Naive B cell (primary cell): ENCODE data around the gene ZNF48. TPM values are rescaled to one million over a fixed set of nuclear protein-coding genes. Genes with fewer than 3 reads are reported as not detected.

ENCODE experiments used
- ATAC-seq, 2 donors: fragments of 150-1000 bp; cut with Tn5 transposase; 2 replicates each; pipeline ENCODE4 v1.10.0; 2021; ENCODE audit warnings: low read depth in 2 of 2, mild to moderate bottlenecking in 2 of 2, moderate library complexity in 2 of 2
- DNase-seq: peaks from one replicate; pipeline ENCODE4 v3.0.0; 2022
- H3K27ac Mint-ChIP-seq, 6 donors: one replicate each; pipeline ENCODE4 v1.8.0; 2020 to 2022; ENCODE audit warnings: mild to moderate bottlenecking in 6 of 6, mixed read lengths in 6 of 6, moderate library complexity in 5 of 6, inconsistent platforms in 2 of 6
- H3K27me3 Mint-ChIP-seq, 3 donors: one replicate each; pipeline ENCODE4 v1.8.0; 2021 to 2022; ENCODE audit warnings: mixed read lengths in 3 of 3, mild to moderate bottlenecking in 1 of 3
- H3K36me3 Mint-ChIP-seq, 2 donors: one replicate each; pipeline ENCODE4 v1.8.0; 2020 to 2022; ENCODE audit warnings: mixed read lengths in 2 of 2, inconsistent platforms in 1 of 2, mild to moderate bottlenecking in 1 of 2
- H3K4me1 Mint-ChIP-seq, 3 donors: one replicate each; pipeline ENCODE4 v1.8.0; 2020 to 2022; ENCODE audit warnings: mixed read lengths in 3 of 3, inconsistent platforms in 1 of 3, mild to moderate bottlenecking in 1 of 3, moderate library complexity in 1 of 3
- H3K4me3 Mint-ChIP-seq, 8 donors: one replicate each; pipeline ENCODE4 v1.8.0; 2020 to 2022; ENCODE audit warnings: mild to moderate bottlenecking in 8 of 8, mixed read lengths in 8 of 8, moderate library complexity in 8 of 8, inconsistent platforms in 2 of 8
- H3K9me3 Mint-ChIP-seq, 7 donors: one replicate each; pipeline ENCODE4 v1.8.0; 2020 to 2022; ENCODE audit warnings: mixed read lengths in 7 of 7, mild to moderate bottlenecking in 5 of 7, inconsistent platforms in 2 of 7, moderate library complexity in 1 of 7
- polyA plus RNA-seq, 6 donors: library from polyadenylated mRNA; unstranded; fragments of 300-500 nt; fragmentation: Illumina TruSeq; gene quantifications; one replicate each; pipeline ENCODE4 v1.2.3, GENCODE V29; 2021; ENCODE audit warnings: low read depth in 6 of 6

Gene ZNF48
- polyA plus RNA-seq, 6 donors from 2014 or later = 3.4 to 9.9 (median 7.0) TPM

GRCh38 chr16:30447512-30448226, 52.4 kb downstream of the ZNF48 start:
- H3K27ac Mint-ChIP-seq = no peak overlapping the region
- peak overlapping the region in 4 of 8 donors; percentile 25 to 88 (median 48) for H3K4me3 Mint-ChIP-seq
- H3K4me1 Mint-ChIP-seq = peaks cover 41 to 63% (median 54%) of the 10 kb centered on the region in 3 donors
- peaks cover 8 to 12% of the 10 kb centered on the region in 2 donors for H3K36me3 Mint-ChIP-seq
- no peak for DNase-seq
- no peaks in the 10 kb centered on the region for H3K9me3 Mint-ChIP-seq
- ATAC-seq = no peak
- H3K27me3 Mint-ChIP-seq = no peaks in the 10 kb centered on the region

DNA sequence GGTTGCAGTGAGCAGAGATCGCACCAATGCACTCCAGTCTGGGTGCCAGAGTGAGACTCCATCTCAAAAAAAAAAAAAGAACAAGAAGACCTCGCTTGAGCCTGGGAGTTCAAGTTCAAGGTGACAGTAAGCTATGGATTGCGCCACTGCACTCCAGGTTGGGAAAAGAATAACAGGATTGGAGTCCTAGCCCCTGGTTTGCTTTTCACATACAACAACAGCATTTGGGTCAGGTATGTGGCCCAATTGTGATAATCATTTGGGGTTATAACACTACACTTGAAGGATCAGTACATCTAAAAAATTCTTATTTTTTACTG, 53.9 kb downstream of the ZNF48 start:
- Mint-ChIP-seq H3K9me3 (no peaks in the 10 kb centered on the region), H3K4me1 (peaks cover 35 to 60% (median 47%) of the 10 kb centered on the region in 3 donors), H3K4me3 (no peak overlapping the region), H3K27me3 (no peaks in the 10 kb centered on the region), H3K27ac (no peak overlapping the region), H3K36me3 (peaks cover 0 to under 1% of the 10 kb centered on the region in 2 donors)
- no peak for DNase-seq
- ATAC-seq = no peak

Other genes starting within 250 kb of the ZNF48 start
- gene CORO1A, start 211.8 kb upstream of the ZNF48 start, polyA plus RNA-seq = 1,000 to 10,000 TPM in 5 of 6 donors, 100 to 1,000 TPM in 1; 945 to 1,368 (median 1,199) TPM
- 100 to 1,000 TPM; 121 to 238 (median 189) TPM for gene BOLA2B, start 201.8 kb upstream of the ZNF48 start, polyA plus RNA-seq
- gene SLX1A, start 201.5 kb upstream of the ZNF48 start, polyA plus RNA-seq = 10 to 100 TPM; 52.4 to 71.2 (median 65.2) TPM
- gene SULT1A3, start 196.2 kb upstream of the ZNF48 start, polyA plus RNA-seq = 1 to 10 TPM in 3 of 6 donors, under 1 TPM in 1, not detected in 2; 0.69 to 6.5 (median 2.5) TPM
- gene NPIPB13, start 146.9 kb upstream of the ZNF48 start, polyA plus RNA-seq = 1 to 10 TPM in 1 of 6 donors, under 1 TPM in 4, not detected in 1; 0.17 to 1.9 (median 0.35) TPM
- gene CD2BP2, start 40.1 kb upstream of the ZNF48 start, polyA plus RNA-seq = 10 to 100 TPM; 24.2 to 36.1 (median 29.7) TPM
- 10 to 100 TPM in 3 of 6 donors, 1 to 10 TPM in 3; 6.2 to 16.9 (median 9.7) TPM for gene TBC1D10B, start 24.9 kb upstream of the ZNF48 start, polyA plus RNA-seq
- gene MYL11, start 20.6 kb upstream of the ZNF48 start, polyA plus RNA-seq = not detected
- 100 to 1,000 TPM; 102 to 145 (median 112) TPM for gene SEPTIN1, start 12.9 kb upstream of the ZNF48 start, polyA plus RNA-seq
- 1 to 10 TPM in 5 of 6 donors, not detected in 1; 1.7 to 5.0 (median 2.3) TPM for gene ZNF771, start 12.2 kb downstream of the ZNF48 start, polyA plus RNA-seq
- 100 to 1,000 TPM; 101 to 145 (median 123) TPM for gene DCTPP1, start 34.6 kb downstream of the ZNF48 start, polyA plus RNA-seq
- gene SEPHS2, start 50.5 kb downstream of the ZNF48 start, polyA plus RNA-seq = 10 to 100 TPM; 45.7 to 86.2 (median 73.6) TPM
- gene ITGAL, start 77.3 kb downstream of the ZNF48 start, polyA plus RNA-seq = 10 to 100 TPM; 21.3 to 36.8 (median 25.6) TPM
- 10 to 100 TPM in 1 of 6 donors, 1 to 10 TPM in 4, under 1 TPM in 1; 0.40 to 10.1 (median 6.3) TPM for gene ZNF768, start 131.1 kb downstream of the ZNF48 start, polyA plus RNA-seq
- gene ZNF747, start 139.4 kb downstream of the ZNF48 start, polyA plus RNA-seq = 10 to 100 TPM; 12.0 to 18.3 (median 15.1) TPM
- gene ZNF764, start 163.0 kb downstream of the ZNF48 start, polyA plus RNA-seq = 1 to 10 TPM in 5 of 6 donors, not detected in 1; 2.3 to 6.8 (median 4.7) TPM
- 10 to 100 TPM; 28.0 to 41.5 (median 36.1) TPM for gene ZNF688, start 176.3 kb downstream of the ZNF48 start, polyA plus RNA-seq
- 1 to 10 TPM; 1.4 to 4.4 (median 2.9) TPM for gene ZNF785, start 190.3 kb downstream of the ZNF48 start, polyA plus RNA-seq
- gene ZNF689, start 215.0 kb downstream of the ZNF48 start, polyA plus RNA-seq = 10 to 100 TPM in 4 of 6 donors, 1 to 10 TPM in 2; 6.1 to 12.8 (median 10.5) TPM